GM12878 (cell line): ENCODE measurements around the gene BNIP3. TPM values are rescaled to one million over a fixed set of nuclear protein-coding genes. Genes with fewer than 3 reads are reported as not detected.

Source experiments
- ATAC-seq: fragments of 200-7000 bp; cut with Tn5 transposase; 3 replicates; pipeline ENCODE4 v1.9.1; 2020; ENCODE audit warnings: mild to moderate bottlenecking, moderate library complexity
- BruUV-seq: library from RNA; stranded (reverse); fragments of 400-500 nt; replicated peaks from 2 replicates; lab custom pipeline; 2021; lab: Mats Ljungman, UMichigan
- CTCF ChIA-PET: fragments of 300-600 bp; sonication (Branson Sonifier 250); formaldehyde crosslinking; extraction: SDS; loops from one replicate; lab custom pipeline; 2021; ENCODE audit warnings: inconsistent platforms; lab: Yijun Ruan, JAX
- POLR2A ChIA-PET: fragments of 350-600 bp; formaldehyde crosslinking; extraction: SDS; loops from one replicate; lab custom pipeline; 2021; ENCODE audit warnings: inconsistent platforms; lab: Charles Lee
- RAD21 ChIA-PET: fragments of 300-600 bp; sonication (Branson Sonifier 250); formaldehyde crosslinking; loops from one replicate; lab custom pipeline; 2023; ENCODE audit warnings: antibody characterized with exemption; ENCODE audit not compliant: unreplicated experiment; lab: Charles Lee
- SMC1A ChIA-PET: fragments of 300-600 bp; sonication (Branson Sonifier 250); formaldehyde crosslinking; loops from one replicate; lab custom pipeline; 2023; ENCODE audit not compliant: unreplicated experiment, uncharacterized antibody; lab: Charles Lee
- DNase-seq: peaks from one replicate; pipeline ENCODE4 v3.0.0-alpha.2; 2011; ENCODE audit warnings: low read depth, low spot score
- FAIRE-seq: peaks from 3 replicates; lab custom pipeline; 2011; peaks lifted over from hg19 to GRCh38; lab: Jason Lieb, UNC
- H2AFZ ChIP-seq: 2 replicates; pipeline ENCODE4 v1.6.0; 2011; ENCODE audit warnings: low read depth, low read length, control low read depth; ENCODE audit not compliant: control insufficient read depth
- H3K27ac ChIP-seq: 2 replicates; pipeline ENCODE4 v1.5.1; 2011; ENCODE audit warnings: control low read depth; ENCODE audit not compliant: control insufficient read depth, insufficient read depth
- H3K27me3 ChIP-seq, 2 experiments: replicated peaks in 1 of 2; 2 replicates each; pipeline versions ENCODE4 v1.6.0 to v1.6.1; 2011; ENCODE audit warnings: low read length in 1 of 2; ENCODE audit not compliant: control insufficient read depth in 2 of 2, insufficient read depth in 2 of 2
- H3K36me3 ChIP-seq, 2 experiments: 2 replicates each; pipeline ENCODE4 v1.5.1; 2011; ENCODE audit warnings: low read length in 1 of 2; ENCODE audit not compliant: control insufficient read depth in 2 of 2, insufficient read depth in 2 of 2
- H3K4me1 ChIP-seq: 2 replicates; pipeline ENCODE4 v1.6.1; 2011; ENCODE audit warnings: mild to moderate bottlenecking, low read length, moderate library complexity, mixed read lengths; ENCODE audit not compliant: control insufficient read depth, insufficient read depth
- H3K4me2 ChIP-seq: 2 replicates; pipeline ENCODE4 v1.6.0; 2011; ENCODE audit warnings: control low read depth; ENCODE audit not compliant: control insufficient read depth, insufficient read depth
- H3K4me3 ChIP-seq: fragments of 200-600 bp; sonication (generic); 2 replicates; pipeline ENCODE4 v1.5.1; 2016
- H3K79me2 ChIP-seq: 2 replicates; pipeline ENCODE4 v1.6.0; 2011; ENCODE audit warnings: low read length; ENCODE audit not compliant: control insufficient read depth, insufficient read depth
- H3K9ac ChIP-seq: 2 replicates; pipeline ENCODE4 v1.8.0; 2011; ENCODE audit warnings: low read length, control low read depth, mixed read lengths; ENCODE audit not compliant: control insufficient read depth, insufficient read depth
- H3K9me3 ChIP-seq: replicated peaks from 3 replicates; pipeline ENCODE4 v1.5.1; 2011; ENCODE audit warnings: mild to moderate bottlenecking, low read length; ENCODE audit not compliant: control insufficient read depth, insufficient read depth
- H4K20me1 ChIP-seq: 2 replicates; pipeline ENCODE4 v1.6.0; 2011; ENCODE audit not compliant: control insufficient read depth, insufficient read depth
- BRCA1 ChIP-seq: IDR thresholded peaks from 2 replicates; pipeline ENCODE4 v1.6.1; 2011; ENCODE audit warnings: low read depth, low read length, improper control_type of control experiment
- CHD2 ChIP-seq: IDR thresholded peaks from 2 replicates; pipeline ENCODE4 v1.6.1; 2011; ENCODE audit warnings: low read depth, low read length, improper control_type of control experiment, borderline replicate concordance
- MYC ChIP-seq: IDR thresholded peaks from 2 replicates; pipeline ENCODE4 v1.6.1; 2011; ENCODE audit warnings: mild to moderate bottlenecking, low read length, moderate library complexity, inconsistent platforms; ENCODE audit not compliant: insufficient read depth, insufficient replicate concordance, insufficient read length, severe bottlenecking
- NFXL1 ChIP-seq: fragments of 450-650 bp; IDR thresholded peaks from 2 replicates; pipeline ENCODE4 v1.6.1; 2017; ENCODE audit warnings: antibody characterized with exemption, mild to moderate bottlenecking, borderline replicate concordance
- RUNX3 ChIP-seq: IDR thresholded peaks from 2 replicates; pipeline ENCODE4 v1.6.1; 2012; ENCODE audit warnings: low read length, inconsistent platforms
- STAT1 ChIP-seq: fragments of 450-650 bp; conservative IDR thresholded peaks from 2 replicates; pipeline ENCODE4 v1.6.1; 2014; ENCODE audit warnings: antibody characterized with exemption, mild to moderate bottlenecking
- ZSCAN29 ChIP-seq: fragments of 450-650 bp; IDR thresholded peaks from 2 replicates; pipeline ENCODE4 v1.6.1; 2017; ENCODE audit warnings: mild to moderate bottlenecking, moderate library complexity
- WGBS: methylation state at CpG from one replicate; pipeline ENCODE4 v1.1.6; 2016; ENCODE audit warnings: low lambda C conversion rate; ENCODE audit not compliant: insufficient replicate concordance, insufficient coverage; ENCODE audit errors: missing lambda C conversion rate; 5-methylcytosine and 5-hydroxymethylcytosine counted together
- in situ Hi-C: fragments of 300-500 bp; cut with MboI; formaldehyde crosslinking; loops from 9 replicates; pipeline ENCODE4 v1.14.3; 2018; ENCODE audit warnings: mixed read lengths
- intact Hi-C: fragments of 100-400 bp; cut with micrococcal nuclease; formaldehyde crosslinking; loops from one replicate; pipeline ENCODE4 v1.14.2; 2022; ENCODE audit not compliant: unreplicated experiment
- polyA plus RNA-seq, 11 experiments: library from polyadenylated mRNA; depleted of rRNA in 4 of 11; unstranded in 6 of 11; stranded (reverse) in 5 of 11; fragments of >200 nt; fragmentation: Nextera tagmentation in 4 of 11; fragmentation: Illumina TruSeq in 1 of 11; extraction: Ambion mirVana in 4 of 11; extraction: Trizol in 1 of 11; gene quantifications; 1 replicate in 1 of 11; 2 replicates in 10 of 11; pipeline versions ENCODE4 v1.2.1 to v1.2.3, GENCODE V29; 2011 to 2016; ENCODE audit warnings: inconsistent platforms in 2 of 11, missing spikeins in 2 of 11, low read depth in 1 of 11
- total RNA-seq, 4 experiments: library from RNA; depleted of rRNA in 3 of 4; stranded (reverse); fragments of >200 nt in 3 of 4; fragmentation: Illumina TruSeq in 1 of 4; extraction: Trizol in 1 of 4; gene quantifications; 2 replicates each; pipeline versions ENCODE4 v1.2.1 to v1.2.3, GENCODE V29; 2013 to 2021
- TF ChIP-seq, protein P1 (sequence below): fragments of 450-650 bp; IDR thresholded peaks from 2 replicates; pipeline ENCODE4 v1.6.1; 2017; ENCODE audit warnings: mild to moderate bottlenecking

Gene BNIP3
- total and polyA plus RNA-seq, 10 of the 15 experiments (the other 5 are each of a cell fraction or from before 2014, with no cell fraction given), result 7.7 to 122 (median 29.9) TPM

DNA sequence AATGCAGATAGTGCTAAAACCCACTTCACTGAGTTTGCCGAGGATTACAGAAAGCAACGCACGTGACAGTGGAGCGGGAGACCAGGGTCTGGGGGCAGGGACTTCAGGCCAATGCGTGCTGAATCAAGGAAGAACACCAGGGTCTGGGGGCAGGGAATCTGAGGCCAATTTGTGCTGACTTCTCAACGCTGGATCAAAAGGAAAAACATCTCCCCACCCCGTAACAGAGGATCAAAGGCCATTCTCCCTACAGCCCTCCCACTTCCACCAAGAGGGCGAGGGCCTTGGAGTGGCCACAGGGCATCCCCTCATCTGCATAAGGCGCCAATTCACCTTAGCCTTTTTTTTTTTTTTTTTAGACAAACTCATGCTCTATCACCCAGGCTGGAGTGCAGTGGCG is 22.3 kb upstream of the BNIP3 start:
- in situ Hi-C loops, result no loop called here
- Histone ChIP-seq H3K79me2 (no peaks in the 10 kb centered on the region), H3K36me3 (no peaks in the 10 kb centered on the region), H3K4me2 (no peak overlapping the region), H3K4me3 (no peak overlapping the region), H3K9me3 (no peaks in the 10 kb centered on the region; the same call in 2 of the 3 replicates), H3K27me3 (peaks cover 0 to 3% of the 10 kb centered on the region in 2 experiments; a peak in 1 of 4 replicates), H3K9ac (no peak overlapping the region), H3K27ac (no peak overlapping the region), H2AFZ (no peak overlapping the region), H3K4me1 (no peaks in the 10 kb centered on the region), H4K20me1 (no peaks in the 10 kb centered on the region)
- TF ChIP-seq ZSCAN29 (no peak), BRCA1 (no peak), STAT1 (no peak), RUNX3 (no peak), CHD2 (no peak), NFXL1 (no peak), MYC (no peak)
- TF ChIP-seq, protein P1, sequence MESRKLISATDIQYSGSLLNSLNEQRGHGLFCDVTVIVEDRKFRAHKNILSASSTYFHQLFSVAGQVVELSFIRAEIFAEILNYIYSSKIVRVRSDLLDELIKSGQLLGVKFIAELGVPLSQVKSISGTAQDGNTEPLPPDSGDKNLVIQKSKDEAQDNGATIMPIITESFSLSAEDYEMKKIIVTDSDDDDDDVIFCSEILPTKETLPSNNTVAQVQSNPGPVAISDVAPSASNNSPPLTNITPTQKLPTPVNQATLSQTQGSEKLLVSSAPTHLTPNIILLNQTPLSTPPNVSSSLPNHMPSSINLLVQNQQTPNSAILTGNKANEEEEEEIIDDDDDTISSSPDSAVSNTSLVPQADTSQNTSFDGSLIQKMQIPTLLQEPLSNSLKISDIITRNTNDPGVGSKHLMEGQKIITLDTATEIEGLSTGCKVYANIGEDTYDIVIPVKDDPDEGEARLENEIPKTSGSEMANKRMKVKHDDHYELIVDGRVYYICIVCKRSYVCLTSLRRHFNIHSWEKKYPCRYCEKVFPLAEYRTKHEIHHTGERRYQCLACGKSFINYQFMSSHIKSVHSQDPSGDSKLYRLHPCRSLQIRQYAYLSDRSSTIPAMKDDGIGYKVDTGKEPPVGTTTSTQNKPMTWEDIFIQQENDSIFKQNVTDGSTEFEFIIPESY, result no peak
- intact Hi-C loops, result no loop called here
- no peak for FAIRE-seq
- POLR2A ChIA-PET, result no interaction called here
- no peak for ATAC-seq
- 40% methylated on average over 9 of the region's 10 CpGs for WGBS
- RAD21 ChIA-PET, result no interaction called here
- CTCF ChIA-PET, result no interaction called here
- DNase-seq, result no peak
- no TSS peak for BruUV-seq
- SMC1A ChIA-PET, result no interaction called here
